ENCODE measurements around the gene TMEM14A.

DNA sequence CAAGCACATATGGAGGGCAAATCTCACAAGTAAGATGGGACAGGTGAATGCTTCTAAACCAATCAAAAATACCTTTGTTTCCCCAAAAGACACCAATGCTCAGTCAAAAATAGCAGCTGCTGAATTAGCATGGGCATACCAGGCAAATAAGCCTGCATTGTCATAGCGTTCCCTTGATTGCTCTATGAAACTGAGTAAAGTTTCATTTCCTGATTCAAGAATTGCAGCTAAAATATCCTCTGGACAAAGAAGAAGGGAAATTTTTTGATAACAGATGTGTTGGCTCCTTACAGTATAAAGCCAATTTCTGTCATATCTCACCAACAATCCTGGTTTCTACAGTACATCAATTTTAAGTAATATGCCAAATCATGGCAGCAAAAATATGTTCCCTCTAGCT is 3.3 kb upstream of the TMEM14A start:
- TF ChIP-seq CTCF (IDR thresholded peaks at IDR 0.05) (no peak), POLR2A (IDR thresholded peaks at IDR 0.05) (no peak), POLR2AphosphoS5 (IDR thresholded peaks at IDR 0.05) (no peak)
